ENCODE data around the gene TGOLN2. TPM values are rescaled to one million over a fixed set of nuclear protein-coding genes. Genes with fewer than 3 reads are reported as not detected.
"Not testable (repeated sequence)": the region's sequence is repeated elsewhere in the genome, so short reads cannot be mapped to it uniquely, and the experiment has no call there.

Gene TGOLN2
- total and polyA plus RNA-seq, 2 experiments from 2014 or later: 20.1 to 56.1 TPM

GRCh38 chr2:85342156-85342555 is 14.4 kb upstream of the TGOLN2 start:
- H3K27ac ChIP-seq: no peak overlapping the region
- no peak for TF ChIP-seq CTCF (IDR thresholded peaks at IDR 0.05; ENCODE audit: low read depth, low read length)
- H3K4me3 ChIP-seq: no peak overlapping the region
- H3K36me3 ChIP-seq: no peaks in the 10 kb centered on the region
- H3K9me3 ChIP-seq (ENCODE audit: low read depth): no peaks in the 10 kb centered on the region
- no peak for DNase-seq (ENCODE audit: low read depth in 1 of 2, low spot score in 1 of 2)
- H3K27me3 ChIP-seq: no peaks in the 10 kb centered on the region
- H3K4me1 ChIP-seq (ENCODE audit: low read depth): no peaks in the 10 kb centered on the region

- Histone ChIP-seq H3K27ac (no peak overlapping the region), H3K4me3 (no peak overlapping the region), H3K4me1 (ENCODE audit: low read depth) (no peaks in the 10 kb centered on the region), H3K27me3 (no peaks in the 10 kb centered on the region), H3K9me3 (ENCODE audit: low read depth) (no peaks in the 10 kb centered on the region), H3K36me3 (no peaks in the 10 kb centered on the region)
- DNase-seq (ENCODE audit: low read depth in 1 of 2, low spot score in 1 of 2): no peak
- no peak for TF ChIP-seq CTCF (IDR thresholded peaks at IDR 0.05; ENCODE audit: low read depth, low read length)
These were observed 13.7 kb upstream of the TGOLN2 start for GRCh38 chr2:85341269-85342029.

- H3K27ac ChIP-seq: no peak overlapping the region
- H3K9me3 ChIP-seq (ENCODE audit: low read depth): no peaks in the 10 kb centered on the region
- H3K4me1 ChIP-seq (ENCODE audit: low read depth): no peaks in the 10 kb centered on the region
- peak in 1 of 2 donors; percentile 23 for DNase-seq (ENCODE audit: low read depth in 1 of 2, low spot score in 1 of 2)
- no peaks in the 10 kb centered on the region for H3K36me3 ChIP-seq
- no peaks in the 10 kb centered on the region for H3K27me3 ChIP-seq
- no peak for TF ChIP-seq CTCF (IDR thresholded peaks at IDR 0.05; ENCODE audit: low read depth, low read length)
- H3K4me3 ChIP-seq: no peak overlapping the region
These were observed 12.5 kb upstream of the TGOLN2 start for GRCh38 chr2:85340034-85340892.

GRCh38 chr2:85334928-85335327 is 7.1 kb upstream of the TGOLN2 start:
- no peak for TF ChIP-seq CTCF (IDR thresholded peaks at IDR 0.05; ENCODE audit: low read depth, low read length)

GRCh38 chr2:85333877-85334276 is 6.1 kb upstream of the TGOLN2 start:
- not testable (repeated sequence) for H3K4me1 ChIP-seq (ENCODE audit: low read depth); H3K27me3 ChIP-seq; H3K4me3 ChIP-seq; DNase-seq (ENCODE audit: low read depth in 1 of 2, low spot score in 1 of 2); H3K27ac ChIP-seq; H3K9me3 ChIP-seq (ENCODE audit: low read depth); H3K36me3 ChIP-seq

More at GRCh38 chr2:85334928-85335327, 7.1 kb upstream of the TGOLN2 start:
- Histone ChIP-seq H3K9me3 (ENCODE audit: low read depth) (no peaks in the 10 kb centered on the region), H3K27me3 (no peaks in the 10 kb centered on the region), H3K36me3 (no peaks in the 10 kb centered on the region), H3K4me3 (no peak overlapping the region), H3K4me1 (ENCODE audit: low read depth) (no peaks in the 10 kb centered on the region), H3K27ac (no peak overlapping the region)
- no peak for DNase-seq (ENCODE audit: low read depth in 1 of 2, low spot score in 1 of 2)
